Right lobe of liver (tissue), 6 donors: Measurements from ENCODE around the gene GRIA3. TPM values are rescaled to one million over a fixed set of nuclear protein-coding genes. Genes with fewer than 3 reads are reported as not detected.

Experiments used
- ATAC-seq, 4 donors: fragments of 200-7000 bp; cut with Tn5 transposase; one replicate each; pipeline ENCODE4 v1.9.1; 2020; ENCODE audit warnings: mild to moderate bottlenecking in 4 of 4, moderate library complexity in 4 of 4
- DNase-seq, 3 donors: peaks; one replicate each; pipeline ENCODE4 v3.0.0-alpha.2; 2020
- H3K27ac ChIP-seq, 3 donors: fragments of 200-600 bp; one replicate each; pipeline ENCODE4 v1.8.0; 2022
- H3K27me3 ChIP-seq, 2 donors: fragments of 200-600 bp; one replicate each; pipeline ENCODE4 v1.8.0; 2022
- H3K36me3 ChIP-seq, 4 donors: fragments of 200-600 bp; sonication (generic) in 1 of 4; one replicate each; pipeline versions ENCODE4 v1.5.1 to v1.8.0; 2017 to 2022; ENCODE audit warnings: control low read depth in 1 of 4
- H3K4me1 ChIP-seq, 4 donors: fragments of 200-600 bp; sonication (generic) in 1 of 4; one replicate each; pipeline versions ENCODE4 v1.5.1 to v1.8.0; 2017 to 2022; ENCODE audit warnings: control low read depth in 1 of 4
- H3K4me3 ChIP-seq, 3 donors: fragments of 200-600 bp; one replicate each; pipeline ENCODE4 v1.8.0; 2022
- H3K9me3 ChIP-seq, 4 donors: fragments of 200-600 bp; sonication (generic) in 1 of 4; one replicate each; pipeline versions ENCODE4 v1.5.1 to v1.8.0; 2017 to 2022; ENCODE audit warnings: control low read depth in 1 of 4
- POLR2A ChIP-seq: fragments of 450-650 bp; IDR thresholded peaks from one replicate; pipeline ENCODE4 v1.6.1; 2017; ENCODE audit warnings: antibody characterized with exemption, mild to moderate bottlenecking
- WGBS: methylation state at CpG from one replicate; pipeline ENCODE4 v1.1.6; 2018; ENCODE audit warnings: low coverage, low lambda C conversion rate; ENCODE audit not compliant: insufficient coverage; ENCODE audit errors: missing lambda C conversion rate; 5-methylcytosine and 5-hydroxymethylcytosine counted together
- intact Hi-C, 2 donors: fragments of 100-400 bp; cut with DNase I; formaldehyde crosslinking; loops; one replicate each; pipeline versions ENCODE4 v1.11.2 to v1.14.1; 2022
- total RNA-seq, 6 experiments: library from RNA; depleted of rRNA in 2 of 6; stranded (reverse); fragments of >200 nt in 2 of 6; fragmentation: NEBNext Ultra II Directional in 3 of 6; extraction: Animal tissue kit (Norgen Biotek cat#: 25700) in 3 of 6; gene quantifications; one replicate each; pipeline versions ENCODE4 v1.1.0 to v1.2.4, GENCODE V29; 2016 to 2023
- TF ChIP-seq, protein P1 (sequence below), 4 donors: fragments of 200-600 bp in 3 of 4; fragments of 450-650 bp in 1 of 4; IDR thresholded peaks; one replicate each; pipeline versions ENCODE4 v1.5.1 to v1.8.0; 2016 to 2022; ENCODE audit warnings: antibody characterized with exemption in 4 of 4, mild to moderate bottlenecking in 2 of 4
- donor health status: DM: no; HTN: yes; CAD: no.
- donor health status: DM: no; HTN: no; CAD: no.
- donor health status: DM: no; HTN: no; CAD: no.
- donor health status: DM: no; HTN: yes; CAD: no.
- donor health status: DM: no; HTN: yes; CAD: no.

The GRIA3 gene
- total RNA-seq, 6 experiments from 2014 or later, result 0.93 to 6.4 (median 4.1) TPM

DNA sequence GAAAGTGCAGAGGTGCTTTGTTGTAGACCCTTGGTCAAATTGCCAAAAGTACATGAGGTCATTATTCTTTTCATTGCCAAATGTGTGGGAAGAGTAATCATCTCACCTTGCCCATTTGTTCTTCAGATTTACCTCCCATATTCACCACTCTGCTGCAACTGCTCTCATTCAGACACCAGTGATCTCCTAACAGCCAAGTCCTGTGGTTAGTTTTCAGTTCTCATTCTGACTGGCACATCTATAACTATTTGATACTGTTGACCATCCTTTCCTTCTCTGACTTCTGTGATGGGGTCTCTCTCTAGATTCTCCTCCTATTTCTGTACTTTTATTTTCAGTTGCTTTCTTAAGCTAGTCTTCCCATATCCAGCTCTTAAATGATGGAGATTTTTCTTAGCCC lies 39.8 kb downstream of the GRIA3 start:
- no peaks in the 10 kb centered on the region for H3K36me3 ChIP-seq
- DNase-seq, result no peak
- no peaks in the 10 kb centered on the region for H3K4me1 ChIP-seq
- no peak overlapping the region for H3K27ac ChIP-seq
- H3K27me3 ChIP-seq, result no peaks in the 10 kb centered on the region
- TF ChIP-seq POLR2A, result no peak
- TF ChIP-seq, protein P1, sequence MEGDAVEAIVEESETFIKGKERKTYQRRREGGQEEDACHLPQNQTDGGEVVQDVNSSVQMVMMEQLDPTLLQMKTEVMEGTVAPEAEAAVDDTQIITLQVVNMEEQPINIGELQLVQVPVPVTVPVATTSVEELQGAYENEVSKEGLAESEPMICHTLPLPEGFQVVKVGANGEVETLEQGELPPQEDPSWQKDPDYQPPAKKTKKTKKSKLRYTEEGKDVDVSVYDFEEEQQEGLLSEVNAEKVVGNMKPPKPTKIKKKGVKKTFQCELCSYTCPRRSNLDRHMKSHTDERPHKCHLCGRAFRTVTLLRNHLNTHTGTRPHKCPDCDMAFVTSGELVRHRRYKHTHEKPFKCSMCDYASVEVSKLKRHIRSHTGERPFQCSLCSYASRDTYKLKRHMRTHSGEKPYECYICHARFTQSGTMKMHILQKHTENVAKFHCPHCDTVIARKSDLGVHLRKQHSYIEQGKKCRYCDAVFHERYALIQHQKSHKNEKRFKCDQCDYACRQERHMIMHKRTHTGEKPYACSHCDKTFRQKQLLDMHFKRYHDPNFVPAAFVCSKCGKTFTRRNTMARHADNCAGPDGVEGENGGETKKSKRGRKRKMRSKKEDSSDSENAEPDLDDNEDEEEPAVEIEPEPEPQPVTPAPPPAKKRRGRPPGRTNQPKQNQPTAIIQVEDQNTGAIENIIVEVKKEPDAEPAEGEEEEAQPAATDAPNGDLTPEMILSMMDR (IDR thresholded peaks at IDR 0.05), result no peak
- H3K9me3 ChIP-seq, result no peaks in the 10 kb centered on the region
- intact Hi-C loops, result no loop called here
- H3K4me3 ChIP-seq, result no peak overlapping the region
- no peak for ATAC-seq

DNA sequence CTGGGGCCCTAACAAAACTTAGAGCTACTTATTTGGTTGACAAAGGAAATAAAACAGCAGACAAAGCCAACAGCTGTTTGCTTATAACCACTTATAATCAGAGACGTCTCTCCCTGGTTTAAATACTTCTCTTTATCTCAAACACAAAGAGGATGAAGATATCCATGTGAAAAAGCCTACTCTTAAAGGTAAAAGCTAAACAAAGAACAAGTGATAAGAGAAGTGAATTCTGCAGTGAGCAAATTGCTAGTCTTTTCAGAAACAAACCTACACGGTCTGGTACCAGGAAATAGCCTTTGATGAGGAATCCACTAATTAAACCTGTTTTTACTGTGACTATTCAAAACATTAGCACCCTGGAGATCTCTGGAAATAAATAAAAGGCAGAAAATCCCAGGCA lies 46.7 kb downstream of the GRIA3 start:
- WGBS, result 39% methylated on average over 2 of the region's 2 CpGs
- TF ChIP-seq, protein P1 (IDR thresholded peaks at IDR 0.05), result no peak
- TF ChIP-seq POLR2A, result no peak
- H3K27me3 ChIP-seq, result no peaks in the 10 kb centered on the region
- H3K36me3 ChIP-seq, result no peaks in the 10 kb centered on the region
- ATAC-seq, result no peak
- no peak overlapping the region for H3K27ac ChIP-seq
- no peak for DNase-seq
- no peak overlapping the region for H3K4me3 ChIP-seq
- H3K9me3 ChIP-seq, result no peaks in the 10 kb centered on the region
- intact Hi-C loops, result no loop called here
- H3K4me1 ChIP-seq, result no peaks in the 10 kb centered on the region

DNA sequence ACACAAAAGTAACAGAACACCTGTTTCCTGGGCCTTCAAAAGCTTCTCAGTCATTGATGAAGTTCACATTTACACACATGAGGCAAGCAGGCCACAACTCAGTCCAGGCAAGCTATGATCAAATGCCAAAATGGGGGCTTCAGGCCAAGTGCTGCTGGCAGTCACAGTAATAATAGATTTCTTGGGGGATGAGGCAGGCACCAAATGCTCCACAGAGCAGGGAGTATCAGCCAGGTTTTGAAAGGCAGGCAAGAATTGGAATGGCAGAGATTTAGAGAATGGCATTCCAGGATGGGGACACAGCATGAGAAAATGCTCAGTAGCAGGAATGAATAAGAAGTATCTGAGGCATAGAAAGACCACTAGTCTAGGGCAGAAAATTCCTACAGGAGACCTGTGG lies 52.8 kb downstream of the GRIA3 start:
- Histone ChIP-seq H3K4me1 (no peaks in the 10 kb centered on the region), H3K36me3 (no peaks in the 10 kb centered on the region), H3K4me3 (no peak overlapping the region), H3K27ac (no peak overlapping the region), H3K9me3 (no peaks in the 10 kb centered on the region), H3K27me3 (no peaks in the 10 kb centered on the region)
- intact Hi-C loops, result no loop called here
- DNase-seq, result no peak
- no peak for ATAC-seq
- TF ChIP-seq, protein P1 (IDR thresholded peaks at IDR 0.05), result no peak
- TF ChIP-seq POLR2A, result no peak

DNA sequence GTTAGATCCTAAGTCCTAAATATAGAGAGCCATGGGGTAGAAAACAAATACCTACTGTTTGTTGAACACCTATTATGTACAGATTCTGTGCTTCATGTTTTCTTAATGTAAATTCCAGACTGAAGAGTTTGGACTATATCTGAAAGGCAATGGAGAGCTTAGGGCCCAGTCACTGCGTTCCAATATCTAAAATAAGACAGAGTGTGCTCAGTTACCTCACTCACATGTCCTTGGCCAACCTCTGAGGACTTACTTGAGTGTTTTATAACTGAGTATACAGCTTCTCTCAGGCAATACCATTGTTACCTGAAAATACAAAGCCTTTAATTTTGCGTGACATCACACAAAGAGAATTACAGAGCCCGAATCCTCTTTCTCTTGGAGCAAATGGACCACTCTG lies 53.2 kb downstream of the GRIA3 start:
- no peak overlapping the region for H3K4me3 ChIP-seq
- no peaks in the 10 kb centered on the region for H3K4me1 ChIP-seq
- H3K9me3 ChIP-seq, result no peaks in the 10 kb centered on the region
- 49% methylated on average over 3 of the region's 3 CpGs for WGBS
- TF ChIP-seq, protein P1 (IDR thresholded peaks at IDR 0.05), result no peak
- TF ChIP-seq POLR2A, result no peak
- no peaks in the 10 kb centered on the region for H3K27me3 ChIP-seq
- ATAC-seq (no peak), DNase-seq (no peak)
- H3K27ac ChIP-seq, result no peak overlapping the region
- intact Hi-C loops, result no loop called here
- no peaks in the 10 kb centered on the region for H3K36me3 ChIP-seq

DNA sequence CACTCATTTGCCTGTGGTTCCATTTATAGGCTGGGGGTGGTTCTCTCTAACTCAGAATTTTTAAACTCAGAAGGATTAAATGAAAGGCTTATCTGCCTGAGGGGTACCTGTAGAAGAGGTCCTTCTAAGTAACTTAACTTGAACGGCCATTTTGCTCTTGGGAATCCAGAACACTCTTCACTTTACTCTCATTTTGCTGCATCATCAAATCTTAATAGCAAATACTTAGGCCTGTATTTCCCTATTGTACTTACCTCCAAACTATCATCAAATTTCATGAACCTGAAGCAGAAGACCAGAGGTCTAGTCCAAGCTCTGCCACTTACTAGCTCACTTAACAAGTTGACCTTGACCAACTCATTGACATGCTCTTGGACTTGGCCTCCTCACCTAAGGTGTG lies 70.4 kb downstream of the GRIA3 start:
- 50% methylated on average over 1 of the region's 1 CpG for WGBS
- intact Hi-C loops, result no loop called here

More for the DNA sequence above, 70.4 kb downstream of the GRIA3 start:
- Histone ChIP-seq H3K9me3 (no peaks in the 10 kb centered on the region), H3K27me3 (no peaks in the 10 kb centered on the region), H3K27ac (no peak overlapping the region), H3K36me3 (no peaks in the 10 kb centered on the region), H3K4me3 (no peak overlapping the region), H3K4me1 (no peaks in the 10 kb centered on the region)
- no peak for DNase-seq
- no peak for TF ChIP-seq POLR2A
- TF ChIP-seq, protein P1 (IDR thresholded peaks at IDR 0.05), result no peak
- no peak for ATAC-seq
